ENCODE measurements around the gene CPA5.
A peak's percentile ranks its signal among the peaks of the same experiment; 100 is the strongest.
"Not testable (repeated sequence)": the region's sequence is repeated elsewhere in the genome, so short reads cannot be mapped to it uniquely, and the experiment has no call there.

Gene CPA5

GRCh38 chr7:130319541-130319940 is 25.1 kb upstream of the CPA5 start:
- Mint-ChIP-seq H3K4me1 (no peaks in the 10 kb centered on the region), H3K27me3 (no peaks in the 10 kb centered on the region)

GRCh38 chr7:130321542-130322229 is 22.9 kb upstream of the CPA5 start:
- H3K9me3 Mint-ChIP-seq, H3K27me3 Mint-ChIP-seq, H3K36me3 Mint-ChIP-seq, H3K27ac Mint-ChIP-seq, ATAC-seq, H3K4me1 Mint-ChIP-seq, H3K4me3 Mint-ChIP-seq: not testable (repeated sequence)

More at GRCh38 chr7:130319541-130319940, 25.1 kb upstream of the CPA5 start:
- H3K4me3 Mint-ChIP-seq, result no peak overlapping the region
- H3K27ac Mint-ChIP-seq, result no peak overlapping the region
- no peaks in the 10 kb centered on the region for H3K36me3 Mint-ChIP-seq
- ATAC-seq, result no peak
- H3K9me3 Mint-ChIP-seq, result no peaks in the 10 kb centered on the region

GRCh38 chr7:130322615-130323014 is 22.0 kb upstream of the CPA5 start:
- H3K27ac Mint-ChIP-seq, result no peak overlapping the region
- no peaks in the 10 kb centered on the region for H3K9me3 Mint-ChIP-seq
- ATAC-seq, result no peak
- H3K4me3 Mint-ChIP-seq, result no peak overlapping the region
- no peaks in the 10 kb centered on the region for H3K4me1 Mint-ChIP-seq
- H3K36me3 Mint-ChIP-seq, result no peaks in the 10 kb centered on the region
- H3K27me3 Mint-ChIP-seq, result no peaks in the 10 kb centered on the region

- no peak overlapping the region for H3K27ac Mint-ChIP-seq
- H3K4me1 Mint-ChIP-seq, result no peaks in the 10 kb centered on the region
- no peak for ATAC-seq
- H3K36me3 Mint-ChIP-seq, result no peaks in the 10 kb centered on the region
- no peaks in the 10 kb centered on the region for H3K9me3 Mint-ChIP-seq
- no peaks in the 10 kb centered on the region for H3K27me3 Mint-ChIP-seq
- no peak overlapping the region for H3K4me3 Mint-ChIP-seq
Observed at GRCh38 chr7:130324306-130324943, 20.2 kb upstream of the CPA5 start.

GRCh38 chr7:130329681-130330080 is 14.9 kb upstream of the CPA5 start:
- Mint-ChIP-seq H3K27me3 (peaks cover 2% of the 10 kb centered on the region), H3K4me1 (no peaks in the 10 kb centered on the region), H3K9me3 (no peaks in the 10 kb centered on the region), H3K36me3 (no peaks in the 10 kb centered on the region), H3K4me3 (no peak overlapping the region), H3K27ac (no peak overlapping the region)
- ATAC-seq, result no peak

GRCh38 chr7:130332259-130333053 is 12.2 kb upstream of the CPA5 start:
- Mint-ChIP-seq H3K36me3 (no peaks in the 10 kb centered on the region), H3K4me3 (no peak overlapping the region), H3K27ac (no peak overlapping the region), H3K27me3 (peaks cover 12% of the 10 kb centered on the region), H3K9me3 (no peaks in the 10 kb centered on the region), H3K4me1 (no peaks in the 10 kb centered on the region)
- no peak for ATAC-seq

GRCh38 chr7:130333832-130334231 is 10.8 kb upstream of the CPA5 start:
- ATAC-seq, result no peak
- Mint-ChIP-seq H3K36me3 (no peaks in the 10 kb centered on the region), H3K4me3 (no peak overlapping the region), H3K27me3 (peaks cover 12% of the 10 kb centered on the region), H3K27ac (no peak overlapping the region), H3K4me1 (no peaks in the 10 kb centered on the region), H3K9me3 (no peaks in the 10 kb centered on the region)

GRCh38 chr7:130334274-130334673 is 10.3 kb upstream of the CPA5 start:
- Mint-ChIP-seq H3K27ac (no peak overlapping the region), H3K27me3 (peaks cover 12% of the 10 kb centered on the region), H3K4me3 (no peak overlapping the region), H3K4me1 (no peaks in the 10 kb centered on the region), H3K36me3 (no peaks in the 10 kb centered on the region), H3K9me3 (no peaks in the 10 kb centered on the region)
- no peak for ATAC-seq

- Mint-ChIP-seq H3K36me3 (no peaks in the 10 kb centered on the region), H3K27me3 (peaks cover 12% of the 10 kb centered on the region), H3K4me3 (no peak overlapping the region), H3K9me3 (peaks cover 2% of the 10 kb centered on the region), H3K27ac (no peak overlapping the region), H3K4me1 (no peaks in the 10 kb centered on the region)
- peak; percentile 20 for ATAC-seq
Observed at GRCh38 chr7:130337410-130337971, 7.1 kb upstream of the CPA5 start.

- peaks cover 3% of the 10 kb centered on the region for H3K9me3 Mint-ChIP-seq
- H3K4me1 Mint-ChIP-seq, result no peaks in the 10 kb centered on the region
- no peak overlapping the region for H3K27ac Mint-ChIP-seq
- H3K36me3 Mint-ChIP-seq, result no peaks in the 10 kb centered on the region
- ATAC-seq, result no peak
- peaks cover 12% of the 10 kb centered on the region for H3K27me3 Mint-ChIP-seq
- H3K4me3 Mint-ChIP-seq, result no peak overlapping the region
Observed at GRCh38 chr7:130338233-130338632, 6.4 kb upstream of the CPA5 start.

GRCh38 chr7:130341882-130342281 is 2.7 kb upstream of the CPA5 start:
- Mint-ChIP-seq H3K27me3 (peaks cover under 1% of the 10 kb centered on the region), H3K27ac (no peak overlapping the region), H3K4me1 (no peaks in the 10 kb centered on the region), H3K36me3 (no peaks in the 10 kb centered on the region), H3K9me3 (peaks cover 3% of the 10 kb centered on the region), H3K4me3 (no peak overlapping the region)
- ATAC-seq, result no peak

- H3K4me3 Mint-ChIP-seq, result no peak overlapping the region
- peaks cover 10% of the 10 kb centered on the region for H3K27me3 Mint-ChIP-seq
- no peak for ATAC-seq
- H3K9me3 Mint-ChIP-seq, result peaks cover 3% of the 10 kb centered on the region
- no peak overlapping the region for H3K27ac Mint-ChIP-seq
- H3K4me1 Mint-ChIP-seq, result no peaks in the 10 kb centered on the region
- H3K36me3 Mint-ChIP-seq, result no peaks in the 10 kb centered on the region
Observed at GRCh38 chr7:130342701-130343380, 1.8 kb upstream of the CPA5 start.

- H3K4me1 Mint-ChIP-seq, result no peaks in the 10 kb centered on the region
- H3K36me3 Mint-ChIP-seq, result no peaks in the 10 kb centered on the region
- no peak for ATAC-seq
- no peak overlapping the region for H3K27ac Mint-ChIP-seq
- peaks cover 3% of the 10 kb centered on the region for H3K9me3 Mint-ChIP-seq
- H3K27me3 Mint-ChIP-seq, result peaks cover 24% of the 10 kb centered on the region
- no peak overlapping the region for H3K4me3 Mint-ChIP-seq
Observed at GRCh38 chr7:130345136-130345535, 520 bp downstream of the CPA5 start.

- ATAC-seq, result no peak
- no peak overlapping the region for H3K4me3 Mint-ChIP-seq
- H3K27ac Mint-ChIP-seq, result no peak overlapping the region
- no peaks in the 10 kb centered on the region for H3K4me1 Mint-ChIP-seq
- peaks cover 30% of the 10 kb centered on the region for H3K27me3 Mint-ChIP-seq
- no peaks in the 10 kb centered on the region for H3K36me3 Mint-ChIP-seq
- H3K9me3 Mint-ChIP-seq, result peaks cover 3% of the 10 kb centered on the region
Observed at GRCh38 chr7:130345725-130346124, 1.1 kb downstream of the CPA5 start.

Measured in stimulated activated memory B cell treated with anti-CD40 and anti-IgM and Interleukin-4, amounts not matched to agents 10 μg/mL and 1 μg/mL and 100 μg/mL, for 72 hours (primary cell).